Non-pigmented ciliary epithelial cell (primary cell): Measurements from ENCODE around the gene PAIP2.
"Not testable (repeated sequence)": the region's sequence is repeated elsewhere in the genome, so short reads cannot be mapped to it uniquely, and the experiment has no call there.

Source experiments
- DNase-seq: peaks from one replicate; pipeline ENCODE4 v3.0.0-alpha.2; 2010; ENCODE audit warnings: low read depth

Gene PAIP2

GRCh38 chr5:139341689-139342422 is at the start of gene PAIP2:
TSS of gene PAIP2 (plus strand) at chr5:139341854. CDS start at chr5:139363785, 21,931 bp downstream.
- DNase-seq, result peak; percentile 85

- DNase-seq, result no peak
These were observed 48.5 kb upstream of the PAIP2 start for GRCh38 chr5:139293202-139293506.

- DNase-seq, result peak; percentile 81
These were observed 47.9 kb upstream of the PAIP2 start, which contains the start of gene MATR3 for GRCh38 chr5:139293507-139294373. TSS of gene MATR3 (plus strand) at chr5:139293740. CDS start at chr5:139307416, 13,676 bp downstream.

- DNase-seq, result no peak
These were observed 47.1 kb upstream of the PAIP2 start for GRCh38 chr5:139294374-139295165.

- no peak for DNase-seq
These were observed 46.2 kb upstream of the PAIP2 start for GRCh38 chr5:139295346-139296057.

GRCh38 chr5:139296198-139296597 is 45.5 kb upstream of the PAIP2 start:
- no peak for DNase-seq

GRCh38 chr5:139296862-139297326 is 44.8 kb upstream of the PAIP2 start:
- DNase-seq, result no peak

- DNase-seq, result no peak
These were observed 44.1 kb upstream of the PAIP2 start for GRCh38 chr5:139297439-139298133.

GRCh38 chr5:139298242-139298641 is 43.4 kb upstream of the PAIP2 start:
- DNase-seq, result no peak

- DNase-seq, result no peak
These were observed 42.2 kb upstream of the PAIP2 start for GRCh38 chr5:139299486-139299885.

- no peak for DNase-seq
These were observed 39.7 kb upstream of the PAIP2 start for GRCh38 chr5:139301808-139302499.

- DNase-seq, result no peak
These were observed 37.0 kb upstream of the PAIP2 start for GRCh38 chr5:139304391-139305324.

- no peak for DNase-seq
These were observed 35.5 kb upstream of the PAIP2 start for GRCh38 chr5:139306197-139306596.

- DNase-seq, result no peak
These were observed 34.9 kb upstream of the PAIP2 start for GRCh38 chr5:139306628-139307379.

- DNase-seq, result no peak
These were observed 32.9 kb upstream of the PAIP2 start for GRCh38 chr5:139308797-139309196.

- not testable (repeated sequence) for DNase-seq
These were observed 30.9 kb upstream of the PAIP2 start for GRCh38 chr5:139310715-139311186.

GRCh38 chr5:139312075-139312474 is 29.6 kb upstream of the PAIP2 start:
- DNase-seq, result no peak

- no peak for DNase-seq
These were observed 27.4 kb upstream of the PAIP2 start for GRCh38 chr5:139314276-139314675.
